Activated T-cell treated with anti-CD3 and anti-CD28 coated beads, Interleukin-2, amount 50 U/mL, for 4 hours (primary cell): ENCODE results near the gene TFAP2D. TPM values are rescaled to one million over a fixed set of nuclear protein-coding genes. Genes with fewer than 3 reads are reported as not detected.

Experiments used
- ATAC-seq, 2 donors: fragments of 200-7000 bp; cut with Tn5 transposase; one replicate each; pipeline ENCODE4 v1.10.0; 2021
- DNase-seq: peaks from one replicate; pipeline ENCODE4 v3.0.0-alpha.2; 2020
- H3K27me3 Mint-ChIP-seq: one replicate; pipeline ENCODE4 v1.8.0; 2021; ENCODE audit warnings: low read depth, mixed read lengths
- H3K36me3 Mint-ChIP-seq: one replicate; pipeline ENCODE4 v1.8.0; 2022; ENCODE audit warnings: mixed read lengths; ENCODE audit not compliant: insufficient read depth
- H3K4me1 Mint-ChIP-seq: one replicate; pipeline ENCODE4 v1.8.0; 2021; ENCODE audit warnings: low read depth, mixed read lengths
- H3K4me3 Mint-ChIP-seq: one replicate; pipeline ENCODE4 v1.8.0; 2021; ENCODE audit warnings: mild to moderate bottlenecking, moderate library complexity, mixed read lengths
- H3K9me3 Mint-ChIP-seq: one replicate; pipeline ENCODE4 v1.8.0; 2021; ENCODE audit warnings: mixed read lengths
- total RNA-seq, 3 donors: library from RNA; stranded (reverse); gene quantifications; one replicate each; pipeline ENCODE4 v1.2.1, GENCODE V29; 2021

TFAP2D gene
- total RNA-seq, 3 donors from 2014 or later: not detected

GRCh38 chr6:50762798-50763197 lies 49.5 kb downstream of the TFAP2D start:
- Mint-ChIP-seq H3K9me3 (peaks cover 5% of the 10 kb centered on the region), H3K4me1 (no peaks in the 10 kb centered on the region), H3K36me3 (no peaks in the 10 kb centered on the region), H3K4me3 (no peak overlapping the region), H3K27me3 (no peaks in the 10 kb centered on the region)
- no peak for DNase-seq
- ATAC-seq: no peak

GRCh38 chr6:50778696-50779095 lies 65.4 kb downstream of the TFAP2D start:
- no peaks in the 10 kb centered on the region for H3K27me3 Mint-ChIP-seq
- DNase-seq (no peak), ATAC-seq (no peak)
- peaks cover 8% of the 10 kb centered on the region for H3K9me3 Mint-ChIP-seq
- no peak overlapping the region for H3K4me3 Mint-ChIP-seq
- no peaks in the 10 kb centered on the region for H3K4me1 Mint-ChIP-seq
- no peaks in the 10 kb centered on the region for H3K36me3 Mint-ChIP-seq

- Mint-ChIP-seq H3K36me3 (no peaks in the 10 kb centered on the region), H3K9me3 (peaks cover 8% of the 10 kb centered on the region), H3K4me3 (no peak overlapping the region), H3K27me3 (no peaks in the 10 kb centered on the region), H3K4me1 (no peaks in the 10 kb centered on the region)
- DNase-seq: no peak
- ATAC-seq: no peak
These were observed 67.1 kb downstream of the TFAP2D start for GRCh38 chr6:50780382-50780781.

- Mint-ChIP-seq H3K36me3 (no peaks in the 10 kb centered on the region), H3K9me3 (no peaks in the 10 kb centered on the region), H3K27me3 (no peaks in the 10 kb centered on the region), H3K4me3 (no peak overlapping the region), H3K4me1 (no peaks in the 10 kb centered on the region)
- no peak for ATAC-seq
- no peak for DNase-seq
These were observed 72.6 kb downstream of the TFAP2D start for GRCh38 chr6:50785921-50786320.

GRCh38 chr6:50791900-50792508 lies 78.7 kb downstream of the TFAP2D start:
- no peaks in the 10 kb centered on the region for H3K4me1 Mint-ChIP-seq
- H3K4me3 Mint-ChIP-seq: no peak overlapping the region
- no peak for DNase-seq
- no peak for ATAC-seq
- no peaks in the 10 kb centered on the region for H3K27me3 Mint-ChIP-seq
- H3K9me3 Mint-ChIP-seq: peaks cover 3% of the 10 kb centered on the region
- no peaks in the 10 kb centered on the region for H3K36me3 Mint-ChIP-seq

- ATAC-seq (no peak), DNase-seq (no peak)
- H3K4me3 Mint-ChIP-seq: no peak overlapping the region
- H3K27me3 Mint-ChIP-seq: no peaks in the 10 kb centered on the region
- peaks cover 3% of the 10 kb centered on the region for H3K9me3 Mint-ChIP-seq
- no peaks in the 10 kb centered on the region for H3K36me3 Mint-ChIP-seq
- H3K4me1 Mint-ChIP-seq: no peaks in the 10 kb centered on the region
These were observed 79.4 kb downstream of the TFAP2D start for GRCh38 chr6:50792771-50793170.

GRCh38 chr6:50795574-50795973 lies 82.2 kb downstream of the TFAP2D start:
- H3K36me3 Mint-ChIP-seq: no peaks in the 10 kb centered on the region
- H3K27me3 Mint-ChIP-seq: no peaks in the 10 kb centered on the region
- no peak overlapping the region for H3K4me3 Mint-ChIP-seq
- no peaks in the 10 kb centered on the region for H3K4me1 Mint-ChIP-seq
- ATAC-seq (no peak), DNase-seq (no peak)
- H3K9me3 Mint-ChIP-seq: peaks cover 3% of the 10 kb centered on the region

GRCh38 chr6:50804283-50804682 lies 91.0 kb downstream of the TFAP2D start:
- ATAC-seq: no peak
- Mint-ChIP-seq H3K36me3 (no peaks in the 10 kb centered on the region), H3K4me1 (no peaks in the 10 kb centered on the region), H3K9me3 (no peaks in the 10 kb centered on the region), H3K4me3 (no peak overlapping the region), H3K27me3 (no peaks in the 10 kb centered on the region)
- DNase-seq: no peak

GRCh38 chr6:50807035-50807434 lies 93.7 kb downstream of the TFAP2D start:
- no peak overlapping the region for H3K4me3 Mint-ChIP-seq
- no peaks in the 10 kb centered on the region for H3K36me3 Mint-ChIP-seq
- no peak for DNase-seq
- H3K4me1 Mint-ChIP-seq: no peaks in the 10 kb centered on the region
- no peaks in the 10 kb centered on the region for H3K9me3 Mint-ChIP-seq
- H3K27me3 Mint-ChIP-seq: peaks cover 8% of the 10 kb centered on the region
- no peak for ATAC-seq

- H3K9me3 Mint-ChIP-seq: no peaks in the 10 kb centered on the region
- H3K4me3 Mint-ChIP-seq: peak overlapping the region; percentile 86
- no peaks in the 10 kb centered on the region for H3K36me3 Mint-ChIP-seq
- H3K4me1 Mint-ChIP-seq: peaks cover 21% of the 10 kb centered on the region
- H3K27me3 Mint-ChIP-seq: peaks cover 59% of the 10 kb centered on the region
- no peak for DNase-seq
- ATAC-seq: no peak
These were observed 102.2 kb downstream of the TFAP2D start for GRCh38 chr6:50815436-50816114.

GRCh38 chr6:50816115-50816675 lies 102.9 kb downstream of the TFAP2D start:
- ATAC-seq: peak in 1 of 2 donors; percentile 57
- peak; percentile 15 for DNase-seq
- peaks cover 62% of the 10 kb centered on the region for H3K27me3 Mint-ChIP-seq
- no peaks in the 10 kb centered on the region for H3K36me3 Mint-ChIP-seq
- H3K9me3 Mint-ChIP-seq: no peaks in the 10 kb centered on the region
- H3K4me1 Mint-ChIP-seq: peaks cover 22% of the 10 kb centered on the region
- H3K4me3 Mint-ChIP-seq: peak overlapping the region; percentile 86

GRCh38 chr6:50816947-50817645 lies 103.8 kb downstream of the TFAP2D start:
- no peak overlapping the region for H3K4me3 Mint-ChIP-seq
- peaks cover 67% of the 10 kb centered on the region for H3K27me3 Mint-ChIP-seq
- H3K4me1 Mint-ChIP-seq: peaks cover 24% of the 10 kb centered on the region
- no peaks in the 10 kb centered on the region for H3K36me3 Mint-ChIP-seq
- DNase-seq: no peak
- H3K9me3 Mint-ChIP-seq: no peaks in the 10 kb centered on the region
- ATAC-seq: no peak

- H3K4me3 Mint-ChIP-seq: no peak overlapping the region
- DNase-seq: no peak
- no peaks in the 10 kb centered on the region for H3K36me3 Mint-ChIP-seq
- H3K9me3 Mint-ChIP-seq: no peaks in the 10 kb centered on the region
- no peak for ATAC-seq
- H3K27me3 Mint-ChIP-seq: peaks cover 71% of the 10 kb centered on the region
- peaks cover 24% of the 10 kb centered on the region for H3K4me1 Mint-ChIP-seq
These were observed 104.3 kb downstream of the TFAP2D start for GRCh38 chr6:50817646-50817950.

GRCh38 chr6:50818020-50818419 lies 104.7 kb downstream of the TFAP2D start:
- DNase-seq: no peak
- peaks cover 75% of the 10 kb centered on the region for H3K27me3 Mint-ChIP-seq
- peaks cover 24% of the 10 kb centered on the region for H3K4me1 Mint-ChIP-seq
- no peaks in the 10 kb centered on the region for H3K36me3 Mint-ChIP-seq
- ATAC-seq: no peak
- no peak overlapping the region for H3K4me3 Mint-ChIP-seq
- H3K9me3 Mint-ChIP-seq: no peaks in the 10 kb centered on the region

GRCh38 chr6:50818673-50819072 lies 105.3 kb downstream of the TFAP2D start, which contains the start of gene TFAP2B:
TSS of gene TFAP2B (plus strand) at chr6:50818871. CDS start at chr6:50818892, 21 bp downstream.
- no peaks in the 10 kb centered on the region for H3K9me3 Mint-ChIP-seq
- H3K27me3 Mint-ChIP-seq: peaks cover 81% of the 10 kb centered on the region
- H3K4me1 Mint-ChIP-seq: peaks cover 24% of the 10 kb centered on the region
- H3K4me3 Mint-ChIP-seq: no peak within 1 kb of the TSS
- no peaks in the 10 kb centered on the region for H3K36me3 Mint-ChIP-seq
- ATAC-seq (no peak), DNase-seq (no peak)
